H9 (cell line): Measurements from ENCODE around the gene KIAA0930. TPM values are rescaled to one million over a fixed set of nuclear protein-coding genes. Genes with fewer than 3 reads are reported as not detected.

Experiments used
- DNase-seq: peaks from one replicate; pipeline ENCODE4 v3.0.0-alpha.2; 2017
- H2AFZ ChIP-seq: one replicate; pipeline ENCODE4 v1.6.1; 2013; ENCODE audit warnings: mild to moderate bottlenecking, low read length, control low read depth, moderate library complexity
- H2AK5ac ChIP-seq: 2 replicates; pipeline ENCODE4 v1.6.1; 2013; ENCODE audit warnings: low read length, control low read depth, mixed read lengths; ENCODE audit not compliant: insufficient read length
- H2BK120ac ChIP-seq: one replicate; pipeline ENCODE4 v1.6.1; 2013; ENCODE audit warnings: low read depth, mild to moderate bottlenecking, low read length, control low read depth, inconsistent platforms; ENCODE audit not compliant: poor library complexity, severe bottlenecking
- H2BK12ac ChIP-seq: 2 replicates; pipeline ENCODE4 v1.6.1; 2013; ENCODE audit warnings: low read length, control low read depth, mixed read lengths, low read depth; ENCODE audit not compliant: insufficient read length
- H2BK15ac ChIP-seq: 2 replicates; pipeline ENCODE4 v1.6.1; 2013; ENCODE audit warnings: low read depth, low read length, control low read depth
- H2BK20ac ChIP-seq: one replicate; pipeline ENCODE4 v1.6.1; 2013; ENCODE audit warnings: low read depth, mild to moderate bottlenecking, low read length, control low read depth, inconsistent platforms; ENCODE audit not compliant: poor library complexity, severe bottlenecking
- H2BK5ac ChIP-seq: 2 replicates; pipeline ENCODE4 v1.6.1; 2013; ENCODE audit warnings: low read length, control low read depth, mixed read lengths; ENCODE audit not compliant: insufficient read length
- H3K14ac ChIP-seq: 2 replicates; pipeline ENCODE4 v1.6.1; 2013; ENCODE audit warnings: low read length, control low read depth; ENCODE audit not compliant: insufficient read depth
- H3K18ac ChIP-seq: 2 replicates; pipeline ENCODE4 v1.6.1; 2013; ENCODE audit warnings: low read depth, mild to moderate bottlenecking, mixed read lengths, low read length, control low read depth; ENCODE audit not compliant: insufficient read length
- H3K23ac ChIP-seq: 2 replicates; pipeline ENCODE4 v1.6.1; 2013; ENCODE audit warnings: low read length, control low read depth, mixed read lengths, low read depth; ENCODE audit not compliant: insufficient read length
- H3K23me2 ChIP-seq: 2 replicates; pipeline ENCODE4 v1.6.1; 2013; ENCODE audit warnings: low read depth, mild to moderate bottlenecking, mixed read lengths, low read length, control low read depth; ENCODE audit not compliant: insufficient read length, poor library complexity, severe bottlenecking
- H3K27ac ChIP-seq: 2 replicates; pipeline ENCODE4 v1.5.1; 2013; ENCODE audit warnings: low read length, control low read depth, mixed read lengths, low read depth; ENCODE audit not compliant: insufficient read length
- H3K27me3 ChIP-seq: 2 replicates; pipeline ENCODE4 v1.6.1; 2013; ENCODE audit warnings: low read length, control low read depth, inconsistent platforms; ENCODE audit not compliant: insufficient read depth
- H3K4ac ChIP-seq: 2 replicates; pipeline ENCODE4 v1.6.1; 2013; ENCODE audit warnings: low read depth, mild to moderate bottlenecking, control low read depth, inconsistent platforms, low read length, moderate library complexity
- H3K4me1 ChIP-seq: 2 replicates; pipeline ENCODE4 v1.6.1; 2013; ENCODE audit warnings: low read length, control low read depth, inconsistent platforms; ENCODE audit not compliant: insufficient read depth
- H3K4me2 ChIP-seq: 2 replicates; pipeline ENCODE4 v1.6.1; 2013; ENCODE audit warnings: low read length, control low read depth, mixed read lengths; ENCODE audit not compliant: insufficient read length, insufficient read depth
- H3K56ac ChIP-seq: 2 replicates; pipeline ENCODE4 v1.6.1; 2013; ENCODE audit warnings: low read depth, mild to moderate bottlenecking, mixed read lengths, low read length, control low read depth; ENCODE audit not compliant: insufficient read length
- H3K79me1 ChIP-seq: 2 replicates; pipeline ENCODE4 v1.6.1; 2013; ENCODE audit warnings: low read depth, mild to moderate bottlenecking, moderate library complexity, low read length, control low read depth, inconsistent platforms; ENCODE audit not compliant: insufficient read depth, poor library complexity, severe bottlenecking
- H3K79me2 ChIP-seq: 2 replicates; pipeline ENCODE4 v1.6.1; 2013; ENCODE audit warnings: low read length, control low read depth, inconsistent platforms; ENCODE audit not compliant: insufficient read depth
- H3K9ac ChIP-seq: 2 replicates; pipeline ENCODE4 v1.6.1; 2013; ENCODE audit warnings: low read length, control low read depth, mixed read lengths; ENCODE audit not compliant: insufficient read length; ENCODE audit errors: extremely low read depth
- H3K9me3 ChIP-seq: one replicate; pipeline ENCODE4 v1.6.1; 2013; ENCODE audit warnings: low read depth, low read length, inconsistent platforms; ENCODE audit not compliant: control insufficient read depth
- H3T11ph ChIP-seq: one replicate; pipeline ENCODE4 v1.6.1; 2013; ENCODE audit warnings: mild to moderate bottlenecking, low read length, control low read depth, inconsistent platforms
- H4K20me1 ChIP-seq: one replicate; pipeline ENCODE4 v1.6.1; 2013; ENCODE audit not compliant: control insufficient read depth, insufficient read length, insufficient read depth
- H4K5ac ChIP-seq: 2 replicates; pipeline ENCODE4 v1.6.1; 2013; ENCODE audit warnings: low read depth, mild to moderate bottlenecking, mixed read lengths, low read length, control low read depth; ENCODE audit not compliant: insufficient read length
- H4K8ac ChIP-seq: replicated peaks from 2 replicates; pipeline ENCODE4 v1.6.1; 2013; ENCODE audit warnings: low read length, control low read depth, mixed read lengths, low read depth; ENCODE audit not compliant: insufficient read length
- H4K91ac ChIP-seq: 2 replicates; pipeline ENCODE4 v1.6.1; 2013; ENCODE audit warnings: low read depth, mild to moderate bottlenecking, moderate library complexity, mixed read lengths, low read length, control low read depth; ENCODE audit not compliant: insufficient read length
- H3K27ac Mint-ChIP-seq, 3 experiments: 2 replicates in 2 of 3; 3 replicates in 1 of 3; pipeline ENCODE4 v1.8.0; 2020 to 2021; ENCODE audit warnings: mixed read lengths in 3 of 3, mild to moderate bottlenecking in 1 of 3, moderate library complexity in 1 of 3
- H3K27me3 Mint-ChIP-seq: 2 replicates; pipeline ENCODE4 v1.8.0; 2021; ENCODE audit warnings: low read depth, mild to moderate bottlenecking, moderate library complexity, mixed read lengths
- H3K36me3 Mint-ChIP-seq, 3 experiments: 2 replicates in 2 of 3; 3 replicates in 1 of 3; pipeline ENCODE4 v1.8.0; 2020 to 2021; ENCODE audit warnings: low read depth in 3 of 3, mixed read lengths in 3 of 3; ENCODE audit not compliant: insufficient read depth in 1 of 3
- H3K4me1 Mint-ChIP-seq, 2 experiments: 2 replicates each; pipeline ENCODE4 v1.8.0; 2020; ENCODE audit warnings: mixed read lengths in 2 of 2
- H3K4me3 Mint-ChIP-seq, 2 experiments: 2 replicates in 1 of 2; 3 replicates in 1 of 2; pipeline ENCODE4 v1.8.0; 2020 to 2021; ENCODE audit warnings: mild to moderate bottlenecking in 2 of 2, mixed read lengths in 2 of 2, moderate library complexity in 1 of 2
- H3K9me3 Mint-ChIP-seq, 2 experiments: 2 replicates in 1 of 2; 3 replicates in 1 of 2; pipeline ENCODE4 v1.8.0; 2020; ENCODE audit warnings: mild to moderate bottlenecking in 2 of 2, mixed read lengths in 2 of 2, moderate library complexity in 1 of 2
- WGBS: extraction: QIAGEN DNeasy Blood & Tissue Kit; methylation state at CpG from one replicate; pipeline ENCODE4 v1.1.7; 2013; ENCODE audit warnings: missing lambda C conversion rate, low lambda C conversion rate, mixed read lengths; ENCODE audit not compliant: insufficient read length; ENCODE audit errors: extremely low coverage; 5-methylcytosine and 5-hydroxymethylcytosine counted together
- total RNA-seq: library from RNA; stranded (reverse); gene quantifications from 2 replicates; pipeline ENCODE4 v1.2.1, GENCODE V29; 2021
- TF ChIP-seq, protein P1 (sequence below): fragments of 200-600 bp; sonication (generic); conservative IDR thresholded peaks from 3 replicates; pipeline ENCODE4 v1.8.0; 2021; ENCODE audit warnings: antibody characterized with exemption, mild to moderate bottlenecking

Gene KIAA0930
- total RNA-seq, 1 experiment from 2014 or later, result 46.2 TPM

DNA sequence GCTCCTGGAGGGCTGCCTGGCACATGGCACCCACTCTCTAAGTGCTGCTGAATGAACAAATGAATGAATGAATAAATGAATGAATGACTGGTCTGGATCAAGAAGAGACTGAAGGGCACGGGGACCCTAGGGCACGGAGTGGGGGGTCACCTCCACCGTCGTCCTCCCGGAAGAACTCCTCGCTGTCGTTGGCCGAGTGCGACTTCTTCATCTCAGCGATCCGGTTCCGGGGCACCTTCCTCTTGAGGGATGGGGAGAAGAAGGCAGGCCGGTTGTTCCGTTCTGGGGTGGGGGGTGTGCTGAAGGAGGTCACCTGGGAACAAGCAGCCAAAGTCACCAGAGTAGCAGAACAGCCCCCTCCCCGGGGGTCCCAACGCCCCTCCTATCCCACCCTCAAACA, 41.0 kb downstream of the KIAA0930 start:
- H3K23ac ChIP-seq, result no peak overlapping the region
- no peak overlapping the region for H3K4ac ChIP-seq
- H3K9me3 Mint-ChIP-seq, result no peaks in the 10 kb centered on the region
- H4K8ac ChIP-seq, result no peak overlapping the region
- no peak overlapping the region for H4K91ac ChIP-seq
- H3K4me1 ChIP-seq, result no peaks in the 10 kb centered on the region
- H3K56ac ChIP-seq, result no peak overlapping the region
- H2BK15ac ChIP-seq, result no peak overlapping the region
- DNase-seq, result no peak
- WGBS, result no CpG with 5 or more reads among the region's 16 CpGs
- no peaks in the 10 kb centered on the region for H3K27me3 Mint-ChIP-seq
- H4K5ac ChIP-seq, result no peak overlapping the region
- no peak overlapping the region for H2BK120ac ChIP-seq
- no peaks in the 10 kb centered on the region for H3K79me1 ChIP-seq
- H3K4me3 Mint-ChIP-seq, result no peak overlapping the region
- H3K27ac Mint-ChIP-seq, result peak overlapping the region in 1 of 3 experiments; percentile 92; a peak in 1 of 7 replicates
- no peaks in the 10 kb centered on the region for H3K27me3 ChIP-seq
- H3K9ac ChIP-seq, result no peak overlapping the region
- H3K9me3 ChIP-seq, result no peaks in the 10 kb centered on the region
- H3K4me2 ChIP-seq, result no peak overlapping the region
- no peak overlapping the region for H3K27ac ChIP-seq
- TF ChIP-seq, protein P1, sequence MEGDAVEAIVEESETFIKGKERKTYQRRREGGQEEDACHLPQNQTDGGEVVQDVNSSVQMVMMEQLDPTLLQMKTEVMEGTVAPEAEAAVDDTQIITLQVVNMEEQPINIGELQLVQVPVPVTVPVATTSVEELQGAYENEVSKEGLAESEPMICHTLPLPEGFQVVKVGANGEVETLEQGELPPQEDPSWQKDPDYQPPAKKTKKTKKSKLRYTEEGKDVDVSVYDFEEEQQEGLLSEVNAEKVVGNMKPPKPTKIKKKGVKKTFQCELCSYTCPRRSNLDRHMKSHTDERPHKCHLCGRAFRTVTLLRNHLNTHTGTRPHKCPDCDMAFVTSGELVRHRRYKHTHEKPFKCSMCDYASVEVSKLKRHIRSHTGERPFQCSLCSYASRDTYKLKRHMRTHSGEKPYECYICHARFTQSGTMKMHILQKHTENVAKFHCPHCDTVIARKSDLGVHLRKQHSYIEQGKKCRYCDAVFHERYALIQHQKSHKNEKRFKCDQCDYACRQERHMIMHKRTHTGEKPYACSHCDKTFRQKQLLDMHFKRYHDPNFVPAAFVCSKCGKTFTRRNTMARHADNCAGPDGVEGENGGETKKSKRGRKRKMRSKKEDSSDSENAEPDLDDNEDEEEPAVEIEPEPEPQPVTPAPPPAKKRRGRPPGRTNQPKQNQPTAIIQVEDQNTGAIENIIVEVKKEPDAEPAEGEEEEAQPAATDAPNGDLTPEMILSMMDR, result no peak
- H3K14ac ChIP-seq, result no peak overlapping the region
- no peak overlapping the region for H2AK5ac ChIP-seq
- H3T11ph ChIP-seq, result no peak overlapping the region
- no peak overlapping the region for H2BK20ac ChIP-seq
- H3K4me1 Mint-ChIP-seq, result peaks cover 27 to 35% of the 10 kb centered on the region in 2 experiments
- no peak overlapping the region for H2AFZ ChIP-seq
- H3K36me3 Mint-ChIP-seq, result peaks cover 4 to 30% (median 27%) of the 10 kb centered on the region in 3 experiments; a peak in 6 of 7 replicates
- no peak overlapping the region for H2BK5ac ChIP-seq
- no peaks in the 10 kb centered on the region for H3K23me2 ChIP-seq
- no peak overlapping the region for H2BK12ac ChIP-seq
- peaks cover 4% of the 10 kb centered on the region for H4K20me1 ChIP-seq
- no peak overlapping the region for H3K18ac ChIP-seq
- H3K79me2 ChIP-seq, result no peaks in the 10 kb centered on the region
